Stimulated activated CD8-positive, alpha-beta memory T cell treated with anti-CD3 and anti-CD28 coated beads, Interleukin-15, amount 100 ng/mL, for 4 hours (primary cell): ENCODE measurements around the gene UMOD.

Experiments used
- DNase-seq, 2 donors: peaks; one replicate each; pipeline ENCODE4 v3.0.0-alpha.2; 2020; ENCODE audit warnings: low read depth in 2 of 2

UMOD gene

DNA sequence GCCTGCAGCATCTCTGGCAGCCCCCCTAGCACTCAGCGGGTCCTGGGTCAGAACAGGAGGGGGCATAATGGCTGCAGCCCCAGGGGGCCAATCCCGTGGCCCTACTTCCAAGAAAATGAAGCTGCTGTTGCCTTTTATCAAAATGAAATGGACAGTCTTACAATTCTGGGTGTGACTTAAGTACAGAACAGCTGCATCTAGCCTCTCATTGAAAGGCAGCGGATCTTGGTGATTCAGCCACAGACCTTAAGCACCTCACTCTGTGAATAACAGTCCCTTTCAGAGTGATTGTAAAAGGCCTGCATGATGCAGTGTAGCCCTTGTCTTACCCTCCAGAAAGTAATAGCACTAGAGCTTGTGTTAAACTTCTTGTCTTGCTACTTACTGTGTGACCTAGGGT lies 11.5 kb upstream of the UMOD start:
- no peak for DNase-seq

GRCh38 chr16:20363191-20363590 lies 10.7 kb upstream of the UMOD start:
- DNase-seq, result no peak

GRCh38 chr16:20359997-20360396 lies 7.5 kb upstream of the UMOD start:
- no peak for DNase-seq

GRCh38 chr16:20355114-20355782 lies 2.7 kb upstream of the UMOD start:
- no peak for DNase-seq

DNA sequence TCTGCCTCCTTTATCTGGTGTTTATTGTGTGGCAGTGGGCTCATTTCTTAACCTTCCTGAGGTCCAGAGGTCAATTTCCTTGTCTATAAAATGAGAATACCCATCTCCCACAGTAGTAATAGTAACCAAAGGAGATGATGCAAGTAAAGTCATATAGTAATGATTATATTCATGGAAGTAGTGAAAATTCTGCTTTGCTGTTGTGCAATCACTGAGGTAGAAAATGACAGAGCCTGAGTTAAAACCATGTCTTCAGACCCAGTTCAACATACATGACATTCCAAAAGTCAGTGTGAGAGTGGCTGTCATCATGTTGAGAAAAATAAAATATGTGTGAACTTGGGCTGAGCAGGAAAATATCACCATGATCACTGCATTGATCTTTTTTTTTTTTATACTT lies 864 bp upstream of the UMOD start:
- no peak for DNase-seq

DNA sequence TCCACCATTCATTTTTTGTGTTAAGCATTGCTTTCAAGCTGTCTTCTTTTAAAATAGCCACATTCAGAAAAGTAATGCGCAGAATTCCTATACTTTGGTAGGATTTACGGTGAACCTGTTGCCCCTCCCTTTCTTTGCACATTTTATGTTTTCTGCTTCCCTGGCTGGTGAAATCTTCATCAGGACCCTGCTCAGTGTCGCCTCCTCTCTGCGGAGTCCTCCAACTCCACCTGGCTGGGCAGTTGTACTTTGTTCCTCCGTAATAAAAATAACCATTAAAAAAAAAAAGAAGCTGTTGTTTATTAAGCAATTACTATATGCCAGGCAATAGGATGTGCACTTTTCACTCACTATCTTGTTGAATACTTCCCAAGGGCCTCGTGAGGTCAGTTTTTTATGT lies 2.9 kb downstream of the UMOD start:
- no peak for DNase-seq

DNA sequence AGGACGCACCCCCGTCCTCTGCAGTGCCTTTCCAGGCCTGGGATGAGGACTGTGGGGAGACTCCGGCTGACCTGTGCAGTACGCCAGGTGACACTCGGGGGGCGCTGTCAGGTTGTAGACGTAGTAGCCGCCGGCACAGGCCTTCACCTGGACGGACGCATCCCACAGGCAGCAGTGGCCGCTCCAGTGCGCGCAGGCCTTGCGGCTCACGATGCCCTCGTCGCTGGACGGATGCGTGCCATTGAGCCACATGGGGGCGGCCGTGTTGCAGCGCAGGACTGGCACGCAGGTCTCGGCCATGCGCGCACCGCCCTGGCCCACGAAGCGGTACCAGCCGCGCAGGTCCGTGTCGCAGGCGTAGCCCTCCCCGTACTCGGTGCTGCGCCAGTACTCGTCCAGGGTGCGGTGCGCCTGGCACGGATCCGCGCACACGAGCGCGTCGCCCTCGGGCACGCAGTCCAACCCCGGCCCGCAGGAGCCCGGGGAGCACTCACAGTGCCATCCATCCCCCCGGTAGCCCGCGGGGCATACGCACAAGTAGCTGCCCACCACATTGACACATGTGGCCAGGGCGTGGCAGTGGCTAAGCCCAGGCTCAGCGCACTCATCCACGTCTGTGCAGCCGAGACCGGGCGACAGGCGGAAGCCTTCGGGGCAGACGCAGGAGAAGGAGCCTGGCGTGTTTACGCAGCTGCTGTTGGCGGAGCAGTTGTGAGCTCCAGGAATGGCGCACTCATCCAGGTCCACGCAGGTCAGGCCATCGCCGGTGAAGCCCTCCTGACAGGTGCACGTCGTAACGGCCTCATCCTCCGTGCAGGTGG lies 3.9 kb downstream of the UMOD start:
- no peak for DNase-seq

- no peak for DNase-seq
These were observed 4.7 kb downstream of the UMOD start for GRCh38 chr16:20347666-20348364.

DNA sequence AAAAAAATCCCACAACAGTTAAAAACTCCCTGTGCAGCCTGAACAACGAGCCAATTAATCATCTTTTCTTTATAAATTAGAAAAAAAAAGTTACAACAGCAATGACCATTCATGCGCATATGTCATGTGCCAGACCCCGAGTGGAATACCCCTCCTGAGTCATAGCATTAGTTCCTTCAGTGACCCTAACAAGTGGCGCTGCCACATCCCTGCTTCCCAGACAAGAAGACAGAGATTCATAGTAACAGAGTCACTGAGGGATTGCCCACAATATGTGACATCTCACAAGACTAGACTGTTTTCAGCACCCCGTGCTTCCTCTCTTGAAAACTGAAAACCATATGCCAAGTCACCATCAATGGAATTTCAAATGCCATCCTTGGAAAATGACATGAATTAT lies 7.9 kb downstream of the UMOD start:
- DNase-seq, result no peak

DNA sequence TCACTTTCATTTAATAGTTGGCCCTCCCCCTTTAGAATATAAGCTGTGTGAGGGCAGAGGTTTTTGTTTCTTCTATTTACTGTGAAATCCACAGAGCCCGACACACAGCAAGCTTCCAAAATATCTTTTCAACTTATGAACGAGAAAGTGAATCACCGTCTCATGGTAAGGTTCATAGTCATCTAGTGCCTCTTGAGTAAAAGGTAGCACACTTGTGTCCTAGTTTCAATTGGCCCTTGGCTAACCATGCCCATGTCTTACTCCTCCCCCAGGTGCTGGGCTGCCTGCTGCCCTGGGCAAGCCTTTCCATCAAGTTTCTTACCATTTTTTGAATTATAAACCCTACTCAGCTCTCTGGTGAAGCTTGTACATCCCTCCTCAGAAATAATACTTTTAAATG lies 12.8 kb downstream of the UMOD start:
- no peak for DNase-seq

DNA sequence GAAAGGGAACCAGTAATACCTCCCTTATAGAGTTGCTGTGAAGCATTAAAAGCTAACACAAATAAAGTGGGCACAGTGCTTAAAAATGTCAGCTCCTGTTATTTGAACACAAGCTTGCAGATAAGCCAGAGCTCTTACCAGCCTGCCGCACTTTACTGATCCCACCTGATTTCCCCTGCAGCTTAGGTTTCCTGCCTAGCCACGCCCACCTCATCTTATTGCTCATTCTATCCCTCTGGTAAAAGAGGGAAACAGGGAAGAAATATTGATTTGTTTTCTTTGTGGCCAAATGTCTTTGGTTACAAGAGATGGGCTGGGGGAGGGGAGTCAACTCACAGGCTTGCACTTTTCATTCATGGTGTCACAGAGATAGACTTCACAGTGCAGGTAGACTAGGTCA lies 15.6 kb downstream of the UMOD start:
- DNase-seq, result no peak

DNA sequence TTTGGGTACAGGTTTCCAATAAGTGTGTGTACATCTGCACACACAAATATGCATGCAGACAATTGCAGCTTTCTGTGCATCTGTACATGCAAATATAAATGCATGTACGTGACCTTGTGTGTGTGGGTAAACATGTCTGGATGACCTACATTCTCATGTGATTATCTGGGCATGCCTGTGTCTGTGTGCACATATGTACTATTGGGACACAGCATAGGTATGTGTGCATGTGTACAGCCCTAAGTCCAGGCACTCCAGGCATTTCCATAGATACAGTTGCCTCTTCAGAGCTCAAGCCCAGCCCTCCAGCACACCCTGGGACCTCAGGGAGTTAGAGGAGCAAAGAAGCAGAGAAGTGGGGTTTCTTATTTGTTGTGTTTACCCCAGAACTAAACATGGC lies 18.1 kb downstream of the UMOD start:
- DNase-seq, result no peak

DNA sequence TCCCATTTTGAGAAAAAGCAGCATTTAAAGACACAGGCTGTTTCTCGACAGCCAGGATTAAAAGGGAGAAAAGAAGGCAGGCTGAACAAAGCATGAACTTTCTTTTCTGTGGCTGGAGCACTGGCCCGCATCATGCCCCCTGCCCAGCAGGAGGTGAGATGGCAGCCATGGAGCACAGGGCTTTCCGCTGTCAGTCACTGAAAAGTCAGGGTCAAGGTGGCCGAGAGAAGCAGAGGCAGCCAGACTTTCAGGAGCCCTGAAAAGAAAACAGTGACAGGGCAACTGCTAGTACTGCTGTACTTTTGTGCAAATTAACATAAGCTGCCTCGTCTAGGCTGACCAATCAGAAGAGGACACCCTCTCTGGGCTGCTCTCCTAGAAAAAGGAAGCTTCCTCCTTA lies 19.4 kb downstream of the UMOD start:
- no peak for DNase-seq

DNA sequence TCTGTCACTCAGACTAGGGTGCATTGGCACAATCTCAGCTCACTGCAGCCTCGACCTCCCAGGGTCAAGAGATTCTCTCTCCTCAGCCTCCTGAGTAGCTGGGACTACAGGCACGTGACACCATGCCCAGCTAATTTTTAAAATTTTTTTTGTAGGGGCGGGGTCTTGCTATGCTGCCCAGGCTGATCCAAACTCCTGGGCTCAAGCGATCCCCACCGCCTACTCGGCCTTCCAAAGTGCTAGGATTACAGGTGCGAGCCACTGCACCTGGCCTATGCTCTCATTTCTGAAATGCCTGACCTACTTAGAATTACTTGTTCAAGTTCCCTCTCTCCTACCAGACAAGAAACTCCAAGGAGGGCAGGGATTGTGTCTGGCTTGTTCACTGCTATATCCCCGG lies 20.1 kb downstream of the UMOD start:
- no peak for DNase-seq

- DNase-seq, result no peak
These were observed 20.9 kb downstream of the UMOD start for GRCh38 chr16:20331635-20332034.

GRCh38 chr16:20329392-20330138 lies 22.9 kb downstream of the UMOD start:
- no peak for DNase-seq

DNA sequence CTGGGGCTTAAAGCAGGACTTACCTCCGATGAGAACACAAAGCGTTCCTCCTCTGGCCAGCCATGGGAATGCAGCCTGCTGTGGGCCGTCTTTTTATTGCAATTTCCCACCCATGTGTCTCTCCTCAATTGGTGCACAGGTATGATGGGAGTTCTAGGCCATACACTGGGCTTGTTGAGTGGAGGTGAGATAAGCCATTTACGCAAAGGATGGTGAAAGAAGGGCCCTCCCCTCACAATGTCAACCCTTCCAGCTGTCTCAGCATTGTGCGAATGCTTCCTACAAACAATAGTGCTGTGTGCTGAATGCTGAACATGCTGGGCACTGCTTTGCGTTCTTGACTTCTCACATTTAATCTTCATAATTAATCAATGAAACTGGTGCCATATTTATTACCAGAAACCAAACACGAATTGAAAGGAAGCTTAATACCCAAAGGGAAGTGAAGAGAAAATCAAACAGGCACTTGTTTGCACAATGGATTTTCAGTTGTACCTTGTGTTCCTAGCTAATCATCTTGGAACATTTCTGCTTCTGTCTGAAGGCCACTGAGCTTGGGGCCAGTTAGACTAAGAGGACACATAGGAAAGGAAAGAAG lies 25.0 kb downstream of the UMOD start, which contains the start of gene GP2:
TSS of gene GP2 (minus strand) at position 70 of the 598 bp plus-strand sequence. CDS start 1,082 bp downstream, outside the sequence.
- DNase-seq, result no peak

- DNase-seq, result no peak
These were observed 26.2 kb downstream of the UMOD start for GRCh38 chr16:20326321-20326720.

DNA sequence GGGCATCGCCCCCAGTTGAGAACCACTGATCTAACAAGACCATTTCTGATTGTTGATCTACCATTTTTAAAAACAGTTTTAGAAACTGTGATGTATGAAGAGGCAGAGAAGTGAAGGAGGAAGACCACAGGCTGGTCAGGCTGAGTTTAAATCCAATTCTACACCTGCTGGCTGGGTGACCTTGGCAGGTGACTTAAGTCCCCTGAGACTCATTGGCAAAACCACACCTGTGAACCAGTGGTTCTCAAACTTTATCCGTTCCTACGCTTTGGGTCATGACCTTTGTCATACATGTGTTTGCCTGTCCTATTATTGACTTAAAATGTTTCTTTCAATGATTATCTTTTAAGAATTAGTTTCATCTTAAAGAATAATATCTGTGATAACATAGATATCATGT lies 27.5 kb downstream of the UMOD start:
- no peak for DNase-seq

GRCh38 chr16:20323591-20324117 lies 28.9 kb downstream of the UMOD start:
- DNase-seq, result no peak

GRCh38 chr16:20322696-20323095 lies 29.8 kb downstream of the UMOD start:
- no peak for DNase-seq
